IPS-18a (cell line): ENCODE measurements around the gene MAGEA4.

Experiments
- H3K27ac ChIP-seq: one replicate; pipeline ENCODE4 v1.5.1; 2013; ENCODE audit warnings: low read length
- H3K27me3 ChIP-seq: one replicate; pipeline ENCODE4 v1.6.1; 2013; ENCODE audit warnings: mild to moderate bottlenecking, low read length; ENCODE audit not compliant: control insufficient read depth, insufficient read depth
- H3K36me3 ChIP-seq: one replicate; pipeline ENCODE4 v1.6.1; 2013; ENCODE audit warnings: low read depth, low read length; ENCODE audit not compliant: control insufficient read depth
- H3K4me1 ChIP-seq: one replicate; pipeline ENCODE4 v1.6.1; 2013; ENCODE audit warnings: low read depth, low read length; ENCODE audit not compliant: control insufficient read depth
- H3K4me3 ChIP-seq: one replicate; pipeline ENCODE4 v1.5.1; 2013; ENCODE audit warnings: low read length
- H3K9ac ChIP-seq: one replicate; pipeline ENCODE4 v1.6.1; 2013; ENCODE audit warnings: mild to moderate bottlenecking, low read length, moderate library complexity
- H3K9me3 ChIP-seq: one replicate; pipeline ENCODE4 v1.6.1; 2013; ENCODE audit warnings: low read depth, low read length; ENCODE audit not compliant: control insufficient read depth

Gene MAGEA4, protein sequence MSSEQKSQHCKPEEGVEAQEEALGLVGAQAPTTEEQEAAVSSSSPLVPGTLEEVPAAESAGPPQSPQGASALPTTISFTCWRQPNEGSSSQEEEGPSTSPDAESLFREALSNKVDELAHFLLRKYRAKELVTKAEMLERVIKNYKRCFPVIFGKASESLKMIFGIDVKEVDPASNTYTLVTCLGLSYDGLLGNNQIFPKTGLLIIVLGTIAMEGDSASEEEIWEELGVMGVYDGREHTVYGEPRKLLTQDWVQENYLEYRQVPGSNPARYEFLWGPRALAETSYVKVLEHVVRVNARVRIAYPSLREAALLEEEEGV

DNA sequence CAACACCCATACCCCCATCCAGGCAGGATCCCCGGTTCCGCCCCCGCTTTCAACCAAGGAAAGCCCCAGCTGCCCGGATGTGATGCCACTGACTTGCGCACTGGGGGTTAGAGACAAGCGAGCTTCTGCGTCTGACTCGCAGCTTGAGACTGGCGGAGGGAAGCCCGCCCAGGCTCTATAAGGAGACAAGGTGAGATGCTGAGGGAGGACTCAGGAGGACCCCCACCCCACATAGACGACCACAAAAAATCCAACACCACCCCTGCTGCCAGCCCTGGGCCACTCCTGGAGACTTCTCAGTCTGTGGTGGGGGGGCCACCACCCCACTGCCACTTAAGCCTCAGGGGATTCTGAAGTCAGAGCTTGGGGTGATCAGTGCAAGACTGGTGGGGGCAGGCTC, at the start of gene MAGEA4:
MAGEA4 (plus strand) TSS at position 110 of the 400 bp plus-strand sequence. CDS start 10,776 bp downstream, outside the sequence.
- H3K4me3 ChIP-seq: no peak within 1 kb of the TSS
- no peak within 1 kb of the TSS for H3K9ac ChIP-seq
- H3K27ac ChIP-seq: no peak within 1 kb of the TSS
- H3K27me3 ChIP-seq: no peaks in the 10 kb centered on the region
- no peaks in the 10 kb centered on the region for H3K9me3 ChIP-seq
- no peaks in the 10 kb centered on the region for H3K36me3 ChIP-seq
- H3K4me1 ChIP-seq: no peaks in the 10 kb centered on the region

DNA sequence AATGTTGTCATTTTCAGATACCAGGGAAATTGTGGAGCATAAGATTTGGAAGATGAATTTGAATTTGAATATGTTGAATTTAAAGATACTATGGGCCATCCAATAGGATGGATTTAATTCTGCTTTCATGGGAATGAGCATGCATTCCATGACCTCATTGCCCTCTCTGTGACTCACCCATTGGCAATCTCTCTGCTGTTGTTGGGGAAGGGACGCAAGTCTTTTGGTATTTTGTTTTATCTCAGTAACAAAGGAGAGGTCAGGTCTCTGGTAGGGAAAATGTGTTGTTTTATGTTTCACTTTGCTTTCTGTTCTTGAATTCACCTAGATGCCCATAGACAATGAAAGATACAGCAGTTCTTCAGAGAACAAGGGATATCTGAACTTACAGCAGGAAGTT, 42.1 kb upstream of the MAGEA4 start:
- no peaks in the 10 kb centered on the region for H3K36me3 ChIP-seq
- no peaks in the 10 kb centered on the region for H3K27me3 ChIP-seq
- no peaks in the 10 kb centered on the region for H3K9me3 ChIP-seq
- H3K4me1 ChIP-seq: no peaks in the 10 kb centered on the region
- no peak overlapping the region for H3K9ac ChIP-seq
- H3K27ac ChIP-seq: no peak overlapping the region
- no peak overlapping the region for H3K4me3 ChIP-seq

DNA sequence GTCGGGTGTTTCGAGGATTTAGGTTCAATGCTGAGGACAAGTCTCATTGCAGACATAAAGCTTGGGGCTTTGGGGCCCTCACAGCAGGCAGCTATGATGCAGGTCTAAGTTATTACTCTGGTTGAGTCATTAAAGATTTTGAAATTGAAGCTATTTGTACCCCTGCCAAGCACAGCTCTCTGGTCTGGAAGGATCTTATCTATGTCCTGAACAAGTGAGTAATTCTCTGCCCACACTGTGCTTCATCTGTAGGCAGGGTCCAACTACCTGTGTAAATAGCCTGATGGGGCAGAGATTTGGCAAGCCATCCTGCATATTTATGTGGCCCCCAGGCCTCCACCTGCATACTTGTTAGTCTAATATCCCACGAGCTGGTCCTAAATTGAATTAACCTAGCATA, 41.4 kb upstream of the MAGEA4 start:
- Histone ChIP-seq H3K9ac (no peak overlapping the region), H3K27ac (no peak overlapping the region), H3K36me3 (no peaks in the 10 kb centered on the region), H3K4me1 (no peaks in the 10 kb centered on the region), H3K9me3 (peaks cover 3% of the 10 kb centered on the region), H3K27me3 (no peaks in the 10 kb centered on the region), H3K4me3 (no peak overlapping the region)

- Histone ChIP-seq H3K36me3 (no peaks in the 10 kb centered on the region), H3K27me3 (no peaks in the 10 kb centered on the region), H3K4me3 (no peak overlapping the region), H3K4me1 (no peaks in the 10 kb centered on the region), H3K9ac (no peak overlapping the region), H3K9me3 (peaks cover 7% of the 10 kb centered on the region), H3K27ac (no peak overlapping the region)
Measured at GRCh38 chrX:151873096-151873495, 39.6 kb upstream of the MAGEA4 start.

DNA sequence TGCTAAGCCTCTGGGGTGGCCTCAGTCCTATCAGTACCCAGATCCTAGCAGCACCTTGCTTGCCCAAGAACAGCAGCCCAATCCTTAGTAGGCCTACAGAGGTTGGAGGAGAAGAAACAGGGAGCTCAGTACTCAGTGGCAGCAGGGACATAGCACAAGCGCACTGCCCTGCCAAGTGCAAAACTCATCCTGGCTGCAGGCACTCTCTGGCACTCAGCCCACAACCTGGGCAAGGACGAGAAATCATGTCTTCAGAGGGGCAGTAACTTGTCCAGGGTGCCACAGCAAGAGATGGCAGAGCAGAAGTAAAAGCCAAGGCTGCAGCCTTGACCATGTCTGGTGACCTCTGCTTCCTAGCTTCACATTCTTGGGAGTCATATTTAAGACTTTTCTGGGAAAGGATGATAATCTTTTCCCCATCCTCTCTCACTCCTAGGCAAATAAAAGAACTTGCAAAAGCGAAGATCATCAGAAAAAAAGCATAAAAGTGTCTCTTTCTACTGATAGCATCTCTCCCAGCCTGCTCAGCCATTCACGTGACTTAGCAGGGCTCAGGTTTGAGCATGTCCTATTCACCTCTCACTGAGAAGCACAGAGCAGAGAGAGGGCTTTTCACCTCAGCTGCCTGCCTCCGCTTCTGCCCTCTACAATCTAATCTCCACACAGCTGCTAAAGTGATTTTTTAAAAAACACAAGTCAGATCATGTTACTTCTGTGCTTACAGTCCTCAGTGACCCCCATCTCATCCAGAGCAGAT, 37.2 kb upstream of the MAGEA4 start:
- H3K27me3 ChIP-seq: no peaks in the 10 kb centered on the region
- no peak overlapping the region for H3K9ac ChIP-seq
- no peak overlapping the region for H3K4me3 ChIP-seq
- H3K27ac ChIP-seq: no peak overlapping the region
- peaks cover 7% of the 10 kb centered on the region for H3K9me3 ChIP-seq
- no peaks in the 10 kb centered on the region for H3K4me1 ChIP-seq
- H3K36me3 ChIP-seq: no peaks in the 10 kb centered on the region

DNA sequence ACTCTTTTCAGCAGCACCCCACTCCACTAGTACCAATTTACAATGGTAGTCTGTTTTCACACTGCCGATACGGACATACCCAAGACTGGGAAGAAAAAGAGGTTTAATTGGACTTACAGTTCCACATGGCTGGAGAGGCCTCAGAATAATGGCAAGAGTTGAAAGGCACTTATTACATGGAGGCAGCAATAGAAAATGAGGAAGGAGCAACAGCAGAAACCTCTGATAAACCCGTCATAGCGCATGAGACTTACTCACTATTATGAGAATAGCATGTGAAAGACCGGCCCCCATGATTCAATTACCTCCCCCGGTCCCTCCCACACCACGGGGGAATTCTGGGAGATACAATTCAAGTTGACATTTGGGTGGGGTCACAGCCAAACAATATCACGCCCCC, 34.1 kb upstream of the MAGEA4 start:
- H3K27ac ChIP-seq: no peak overlapping the region
- peaks cover 11% of the 10 kb centered on the region for H3K9me3 ChIP-seq
- H3K4me3 ChIP-seq: no peak overlapping the region
- H3K36me3 ChIP-seq: no peaks in the 10 kb centered on the region
- no peaks in the 10 kb centered on the region for H3K27me3 ChIP-seq
- no peaks in the 10 kb centered on the region for H3K4me1 ChIP-seq
- no peak overlapping the region for H3K9ac ChIP-seq

DNA sequence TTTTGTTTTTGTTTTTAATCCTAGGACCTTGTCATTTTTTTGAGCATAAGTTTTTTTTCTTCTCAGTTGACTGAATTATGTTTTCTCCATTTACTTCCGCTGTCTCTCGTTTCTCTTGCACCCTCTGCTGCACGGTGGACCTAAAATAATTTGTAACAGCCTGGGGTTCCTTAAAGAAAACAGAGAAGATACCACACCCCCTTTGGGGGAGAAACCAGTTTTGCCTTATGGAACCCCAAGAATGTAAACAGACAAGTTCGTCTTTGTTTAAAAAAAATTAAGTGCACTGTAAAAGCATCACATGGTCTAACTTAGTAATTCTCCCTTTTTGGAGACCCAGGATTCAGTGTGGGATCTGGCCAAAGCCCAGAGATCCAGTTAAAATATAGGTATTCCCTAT, 32.8 kb upstream of the MAGEA4 start:
- no peaks in the 10 kb centered on the region for H3K36me3 ChIP-seq
- peaks cover 11% of the 10 kb centered on the region for H3K9me3 ChIP-seq
- H3K27ac ChIP-seq: no peak overlapping the region
- no peaks in the 10 kb centered on the region for H3K27me3 ChIP-seq
- no peak overlapping the region for H3K4me3 ChIP-seq
- no peak overlapping the region for H3K9ac ChIP-seq
- no peaks in the 10 kb centered on the region for H3K4me1 ChIP-seq

GRCh38 chrX:151880895-151881294, 31.8 kb upstream of the MAGEA4 start:
- Histone ChIP-seq H3K9me3 (peaks cover 15% of the 10 kb centered on the region), H3K4me3 (no peak overlapping the region), H3K9ac (no peak overlapping the region), H3K4me1 (no peaks in the 10 kb centered on the region), H3K36me3 (no peaks in the 10 kb centered on the region), H3K27me3 (no peaks in the 10 kb centered on the region), H3K27ac (no peak overlapping the region)

DNA sequence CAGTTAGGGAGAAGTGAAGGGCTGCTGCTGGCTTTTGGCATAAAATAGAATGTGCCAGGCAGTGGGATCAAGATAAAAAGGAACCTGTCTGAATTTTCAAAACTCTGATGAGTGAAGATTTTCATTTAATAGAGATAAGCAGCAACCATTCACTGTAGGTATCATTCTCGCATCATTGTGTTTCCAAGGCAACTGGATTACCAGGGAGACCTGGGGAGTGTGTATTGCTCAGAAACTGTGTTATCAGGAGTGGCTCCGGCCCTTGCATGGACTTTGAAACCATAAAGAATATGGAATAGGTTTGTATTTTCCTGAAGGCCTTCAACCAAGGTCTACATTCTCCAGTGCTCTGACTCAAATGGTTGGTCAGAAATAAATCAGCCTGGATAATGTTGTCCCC, 23.3 kb upstream of the MAGEA4 start:
- Histone ChIP-seq H3K4me3 (no peak overlapping the region), H3K9ac (no peak overlapping the region), H3K36me3 (no peaks in the 10 kb centered on the region), H3K27ac (no peak overlapping the region), H3K27me3 (no peaks in the 10 kb centered on the region), H3K9me3 (peaks cover 32% of the 10 kb centered on the region), H3K4me1 (no peaks in the 10 kb centered on the region)

- Histone ChIP-seq H3K27ac (no peak overlapping the region), H3K4me1 (no peaks in the 10 kb centered on the region), H3K4me3 (no peak overlapping the region), H3K36me3 (no peaks in the 10 kb centered on the region), H3K9me3 (peaks cover 15% of the 10 kb centered on the region), H3K27me3 (no peaks in the 10 kb centered on the region), H3K9ac (no peak overlapping the region)
Measured at GRCh38 chrX:151896734-151897474, 15.8 kb upstream of the MAGEA4 start.

GRCh38 chrX:151899622-151900021, 13.1 kb upstream of the MAGEA4 start:
- peaks cover 15% of the 10 kb centered on the region for H3K9me3 ChIP-seq
- no peaks in the 10 kb centered on the region for H3K36me3 ChIP-seq
- no peaks in the 10 kb centered on the region for H3K4me1 ChIP-seq
- H3K27me3 ChIP-seq: no peaks in the 10 kb centered on the region
- no peak overlapping the region for H3K9ac ChIP-seq
- no peak overlapping the region for H3K4me3 ChIP-seq
- H3K27ac ChIP-seq: no peak overlapping the region
